ENCODE measurements around the gene TBC1D17. TPM values are rescaled to one million over a fixed set of nuclear protein-coding genes. Genes with fewer than 3 reads are reported as not detected.
A peak's percentile ranks its signal among the peaks of the same experiment; 100 is the strongest.

The TBC1D17 gene
- total and polyA plus RNA-seq, 7 experiments from 2014 or later, result 11.6 to 106 (median 50.7) TPM

GRCh38 chr19:49908480-49909420 is 31.2 kb downstream of the TBC1D17 start:
- no peaks in the 10 kb centered on the region for H3K4me1 ChIP-seq (ENCODE audit: control insufficient read depth in 2 of 2, insufficient read depth in 2 of 2, low read length in 2 of 2)
- Mint-ChIP-seq H3K9me3 (no peaks in the 10 kb centered on the region), H3K36me3 (peaks cover 0 to 29% (median 10%) of the 10 kb centered on the region in 5 donors), H3K27ac (no peak overlapping the region), H3K27me3 (no peaks in the 10 kb centered on the region), H3K4me3 (no peak overlapping the region), H3K4me1 (peaks cover 17 to 60% (median 25%) of the 10 kb centered on the region in 7 donors)
- no peak for DNase-seq
- POLR2A ChIA-PET, result interaction anchor here (0.8 kb wide), 1 partner anchor 21 kb away, joined by 3 read pairs; no protein-coding TSS in a partner anchor
- ATAC-seq, result no peak
- H3K36me3 ChIP-seq (ENCODE audit: control insufficient read depth in 2 of 3, insufficient read depth in 3 of 3, low read length in 3 of 3), result peaks cover 0 to 52% (median 0%) of the 10 kb centered on the region in 3 experiments
- H3K4me3 ChIP-seq (ENCODE audit: low read length), result no peak overlapping the region
- intact Hi-C loops (cut with micrococcal nuclease), result no loop called here
- CTCF ChIA-PET, result interaction anchor here (0.5 kb wide), 1 partner anchor 1486 kb away, joined by 6 read pairs; no protein-coding TSS in a partner anchor
- H3K27me3 ChIP-seq (ENCODE audit: control insufficient read depth in 2 of 2, insufficient read depth in 2 of 2, low read length in 2 of 2), result no peaks in the 10 kb centered on the region
- H3K27ac ChIP-seq (ENCODE audit: low read depth, low read length), result no peak overlapping the region
- H3K9me3 ChIP-seq (ENCODE audit: control insufficient read depth in 2 of 3, low read length in 3 of 3), result no peaks in the 10 kb centered on the region

DNA sequence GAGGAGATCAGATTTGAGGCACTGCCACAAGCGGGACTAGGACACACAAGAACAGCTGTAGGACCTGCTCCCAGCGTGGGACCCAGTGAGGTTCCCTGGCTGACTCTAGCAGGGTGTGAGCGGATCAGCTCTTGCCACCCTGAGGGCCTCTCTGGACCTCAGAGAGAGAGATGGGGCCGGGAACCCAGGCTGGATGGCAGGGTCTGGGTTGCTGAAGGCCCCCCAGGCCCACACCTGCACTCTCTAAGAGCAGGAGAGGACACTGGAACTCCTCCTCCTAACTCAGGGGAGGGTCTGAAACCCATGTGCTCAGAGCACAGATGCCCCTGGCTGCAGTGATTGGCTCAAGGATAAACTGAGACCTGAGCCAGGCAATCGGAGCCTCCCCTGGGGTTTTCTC is 32.7 kb downstream of the TBC1D17 start:
- H3K27me3 ChIP-seq (ENCODE audit: control insufficient read depth in 2 of 2, insufficient read depth in 2 of 2, low read length in 2 of 2), result no peaks in the 10 kb centered on the region
- CTCF ChIA-PET, result no interaction called here
- peaks cover 0 to 36% (median 16%) of the 10 kb centered on the region in 5 donors for H3K36me3 Mint-ChIP-seq
- peaks cover 0 to 61% (median 0%) of the 10 kb centered on the region in 3 experiments for H3K36me3 ChIP-seq (ENCODE audit: control insufficient read depth in 2 of 3, insufficient read depth in 3 of 3, low read length in 3 of 3)
- H3K27me3 Mint-ChIP-seq, result no peaks in the 10 kb centered on the region
- peak overlapping the region in 1 of 9 donors; percentile 48 for H3K27ac Mint-ChIP-seq
- DNase-seq (no peak), ATAC-seq (no peak)
- H3K4me1 ChIP-seq (ENCODE audit: control insufficient read depth in 2 of 2, insufficient read depth in 2 of 2, low read length in 2 of 2), result no peaks in the 10 kb centered on the region
- H3K9me3 Mint-ChIP-seq, result no peaks in the 10 kb centered on the region
- no peak overlapping the region for H3K4me3 ChIP-seq (ENCODE audit: low read length)
- no peak overlapping the region for H3K4me3 Mint-ChIP-seq
- no peak overlapping the region for H3K27ac ChIP-seq (ENCODE audit: low read depth, low read length)
- POLR2A ChIA-PET, result interaction anchor here (0.6 kb wide), 1 partner anchor 60 kb away, joined by 3 read pairs; no protein-coding TSS in a partner anchor
- H3K4me1 Mint-ChIP-seq, result peaks cover 17 to 60% (median 25%) of the 10 kb centered on the region in 7 donors
- intact Hi-C loops (cut with micrococcal nuclease), result loop anchor here in 1 of 2 donors (2.0 kb wide), 1 partner anchor 13 kb away; the partner anchor contains the start of gene IL4I1
- no peaks in the 10 kb centered on the region for H3K9me3 ChIP-seq (ENCODE audit: control insufficient read depth in 2 of 3, low read length in 3 of 3)

GRCh38 chr19:49911381-49912145 is 34.1 kb downstream of the TBC1D17 start:
- Histone ChIP-seq H3K27ac (ENCODE audit: low read depth, low read length) (peak overlapping the region; percentile 47), H3K9me3 (ENCODE audit: control insufficient read depth in 2 of 3, low read length in 3 of 3) (no peaks in the 10 kb centered on the region), H3K27me3 (ENCODE audit: control insufficient read depth in 2 of 2, insufficient read depth in 2 of 2, low read length in 2 of 2) (no peaks in the 10 kb centered on the region), H3K4me1 (ENCODE audit: control insufficient read depth in 2 of 2, insufficient read depth in 2 of 2, low read length in 2 of 2) (no peaks in the 10 kb centered on the region), H3K4me3 (ENCODE audit: low read length) (no peak overlapping the region), H3K36me3 (ENCODE audit: control insufficient read depth in 2 of 3, insufficient read depth in 3 of 3, low read length in 3 of 3) (peaks cover 0 to 69% (median 0%) of the 10 kb centered on the region in 3 experiments)
- peak overlapping the region; percentile 45 to 91 (median 79) for H3K27ac Mint-ChIP-seq
- DNase-seq (peak in 1 of 9 donors; percentile 36), ATAC-seq (peak; percentile 89)
- intact Hi-C loops (cut with micrococcal nuclease), result loop anchor here in 1 of 2 donors (2.0 kb wide), 1 partner anchor 15 kb away; the partner anchor contains the start of gene IL4I1
- H3K27me3 Mint-ChIP-seq, result no peaks in the 10 kb centered on the region
- ChIA-PET POLR2A (interaction anchor here (0.7 to 0.8 kb wide), 2 partner anchors 17 to 75 kb away, joined by 3 to 5 read pairs; no protein-coding TSS in a partner anchor), CTCF (interaction anchor here (0.6 kb wide), 1 partner anchor 441 kb away, joined by 5 read pairs; no protein-coding TSS in a partner anchor)
- peaks cover 0 to 39% (median 20%) of the 10 kb centered on the region in 5 donors for H3K36me3 Mint-ChIP-seq
- H3K4me3 Mint-ChIP-seq, result peak overlapping the region in 1 of 10 donors; percentile 65
- H3K4me1 Mint-ChIP-seq, result peaks cover 16 to 53% (median 22%) of the 10 kb centered on the region in 7 donors
- no peaks in the 10 kb centered on the region for H3K9me3 Mint-ChIP-seq

GRCh38 chr19:49912965-49913685 is 35.6 kb downstream of the TBC1D17 start:
- no peaks in the 10 kb centered on the region for H3K4me1 ChIP-seq (ENCODE audit: control insufficient read depth in 2 of 2, insufficient read depth in 2 of 2, low read length in 2 of 2)
- Mint-ChIP-seq H3K4me1 (peaks cover 23 to 43% (median 28%) of the 10 kb centered on the region in 7 donors), H3K4me3 (no peak overlapping the region), H3K9me3 (no peaks in the 10 kb centered on the region), H3K27me3 (no peaks in the 10 kb centered on the region), H3K27ac (peak overlapping the region in 4 of 9 donors; percentile 45 to 61 (median 53)), H3K36me3 (peaks cover 0 to 39% (median 23%) of the 10 kb centered on the region in 5 donors)
- H3K9me3 ChIP-seq (ENCODE audit: control insufficient read depth in 2 of 3, low read length in 3 of 3), result no peaks in the 10 kb centered on the region
- ChIA-PET POLR2A (no interaction called here), CTCF (no interaction called here)
- no peak overlapping the region for H3K27ac ChIP-seq (ENCODE audit: low read depth, low read length)
- DNase-seq (no peak), ATAC-seq (no peak)
- intact Hi-C loops (cut with micrococcal nuclease), result no loop called here
- no peak overlapping the region for H3K4me3 ChIP-seq (ENCODE audit: low read length)
- peaks cover 0 to 68% (median 1%) of the 10 kb centered on the region in 3 experiments for H3K36me3 ChIP-seq (ENCODE audit: control insufficient read depth in 2 of 3, insufficient read depth in 3 of 3, low read length in 3 of 3)
- H3K27me3 ChIP-seq (ENCODE audit: control insufficient read depth in 2 of 2, insufficient read depth in 2 of 2, low read length in 2 of 2), result no peaks in the 10 kb centered on the region

DNA sequence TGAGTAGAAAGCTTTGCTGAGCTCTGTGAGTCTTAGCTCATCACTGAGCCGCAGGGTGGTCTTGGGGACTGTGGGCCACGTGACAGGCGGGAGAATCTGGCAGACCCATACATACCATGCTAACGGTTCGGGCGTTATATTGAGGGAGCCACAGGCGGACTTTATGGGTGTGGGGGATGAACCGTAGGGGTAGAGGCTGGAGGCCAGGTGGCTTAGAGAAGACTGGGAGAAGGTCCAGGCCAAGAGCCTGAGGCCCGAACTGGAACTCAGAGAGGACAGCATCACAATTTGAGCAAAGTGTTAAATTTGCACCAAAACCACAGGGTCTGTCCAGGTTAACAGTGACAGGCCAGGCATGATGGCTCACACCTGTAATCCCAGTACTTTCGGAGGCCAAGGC is 36.2 kb downstream of the TBC1D17 start:
- no peaks in the 10 kb centered on the region for H3K9me3 Mint-ChIP-seq
- H3K27ac ChIP-seq (ENCODE audit: low read depth, low read length), result no peak overlapping the region

GRCh38 chr19:49915271-49915670 is 37.8 kb downstream of the TBC1D17 start:
- CTCF ChIA-PET, result no interaction called here
- no peak overlapping the region for H3K4me3 Mint-ChIP-seq
- no peaks in the 10 kb centered on the region for H3K27me3 Mint-ChIP-seq
- peaks cover 28 to 43% (median 37%) of the 10 kb centered on the region in 7 donors for H3K4me1 Mint-ChIP-seq
- DNase-seq, result no peak
- Histone ChIP-seq H3K4me3 (ENCODE audit: low read length) (no peak overlapping the region), H3K36me3 (ENCODE audit: control insufficient read depth in 2 of 3, insufficient read depth in 3 of 3, low read length in 3 of 3) (peaks cover 0 to 54% (median 6%) of the 10 kb centered on the region in 3 experiments), H3K9me3 (ENCODE audit: control insufficient read depth in 2 of 3, low read length in 3 of 3) (no peaks in the 10 kb centered on the region), H3K27ac (ENCODE audit: low read depth, low read length) (no peak overlapping the region), H3K27me3 (ENCODE audit: control insufficient read depth in 2 of 2, insufficient read depth in 2 of 2, low read length in 2 of 2) (no peaks in the 10 kb centered on the region), H3K4me1 (ENCODE audit: control insufficient read depth in 2 of 2, insufficient read depth in 2 of 2, low read length in 2 of 2) (no peaks in the 10 kb centered on the region)
- ATAC-seq, result no peak
- peak overlapping the region in 6 of 9 donors; percentile 1 to 78 (median 56) for H3K27ac Mint-ChIP-seq
- H3K36me3 Mint-ChIP-seq, result peaks cover 0 to 38% (median 23%) of the 10 kb centered on the region in 5 donors
- POLR2A ChIA-PET, result no interaction called here
- no peaks in the 10 kb centered on the region for H3K9me3 Mint-ChIP-seq
- intact Hi-C loops (cut with micrococcal nuclease), result no loop called here

More for the DNA sequence above, 36.2 kb downstream of the TBC1D17 start:
- H3K9me3 ChIP-seq (ENCODE audit: control insufficient read depth in 2 of 3, low read length in 3 of 3), result no peaks in the 10 kb centered on the region
- H3K27me3 Mint-ChIP-seq, result no peaks in the 10 kb centered on the region
- no peak overlapping the region for H3K4me3 ChIP-seq (ENCODE audit: low read length)
- no peaks in the 10 kb centered on the region for H3K4me1 ChIP-seq (ENCODE audit: control insufficient read depth in 2 of 2, insufficient read depth in 2 of 2, low read length in 2 of 2)
- peaks cover 0 to 38% (median 23%) of the 10 kb centered on the region in 5 donors for H3K36me3 Mint-ChIP-seq
- ATAC-seq (no peak), DNase-seq (no peak)
- H3K4me3 Mint-ChIP-seq, result no peak overlapping the region
- ChIA-PET POLR2A (no interaction called here), CTCF (no interaction called here)
- peaks cover 26 to 39% (median 31%) of the 10 kb centered on the region in 7 donors for H3K4me1 Mint-ChIP-seq
- intact Hi-C loops (cut with micrococcal nuclease), result no loop called here
- H3K36me3 ChIP-seq (ENCODE audit: control insufficient read depth in 2 of 3, insufficient read depth in 3 of 3, low read length in 3 of 3), result peaks cover 0 to 66% (median 6%) of the 10 kb centered on the region in 3 experiments
- no peaks in the 10 kb centered on the region for H3K27me3 ChIP-seq (ENCODE audit: control insufficient read depth in 2 of 2, insufficient read depth in 2 of 2, low read length in 2 of 2)
- H3K27ac Mint-ChIP-seq, result peak overlapping the region in 2 of 9 donors; percentile 45 to 50
